ENCODE results near the gene CDR2L.
"Not testable (repeated sequence)": the region's sequence is repeated elsewhere in the genome, so short reads cannot be mapped to it uniquely, and the experiment has no call there.

Gene CDR2L

GRCh38 chr17:74960570-74961342, 26.7 kb upstream of the CDR2L start:
- DNase-seq: no peak

- peak; percentile 83 for DNase-seq
Measured at GRCh38 chr17:74961657-74962350, 25.6 kb upstream of the CDR2L start.

- no peak for DNase-seq
Measured at GRCh38 chr17:74962622-74963394, 24.6 kb upstream of the CDR2L start.

- no peak for DNase-seq
Measured at GRCh38 chr17:74963656-74964055, 23.8 kb upstream of the CDR2L start.

GRCh38 chr17:74964246-74964761, 23.1 kb upstream of the CDR2L start:
- no peak for DNase-seq

- DNase-seq: no peak
Measured at GRCh38 chr17:74964988-74965622, 22.3 kb upstream of the CDR2L start.

GRCh38 chr17:74968361-74968780, 19.1 kb upstream of the CDR2L start:
- DNase-seq: no peak

- not testable (repeated sequence) for DNase-seq
Measured at GRCh38 chr17:74969501-74969900, 17.9 kb upstream of the CDR2L start.

GRCh38 chr17:74970395-74970794, 17.0 kb upstream of the CDR2L start:
- DNase-seq: no peak

- DNase-seq: no peak
Measured at GRCh38 chr17:74971069-74971841, 16.2 kb upstream of the CDR2L start.

- no peak for DNase-seq
Measured at GRCh38 chr17:74971842-74972106, 15.7 kb upstream of the CDR2L start.

GRCh38 chr17:74972107-74972972, 15.1 kb upstream of the CDR2L start, which contains the start of gene HID1:
TSS of gene HID1 (minus strand) at chr17:74972759. CDS start at chr17:74972656, 103 bp downstream.
- peak; percentile 85 for DNase-seq

GRCh38 chr17:74972973-74973328, 14.5 kb upstream of the CDR2L start:
- no peak for DNase-seq

GRCh38 chr17:74975943-74976342, 11.5 kb upstream of the CDR2L start:
- DNase-seq: no peak

- no peak for DNase-seq
Measured at GRCh38 chr17:74977802-74978201, 9.6 kb upstream of the CDR2L start.

- DNase-seq: no peak
Measured at GRCh38 chr17:74978240-74978639, 9.2 kb upstream of the CDR2L start.

GRCh38 chr17:74979408-74980146, 7.9 kb upstream of the CDR2L start:
- no peak for DNase-seq

GRCh38 chr17:74981318-74981978, 6.0 kb upstream of the CDR2L start:
- DNase-seq: no peak

- DNase-seq: peak; percentile 80
Measured at GRCh38 chr17:74981979-74982662, 5.3 kb upstream of the CDR2L start.
